Fibroblast of villous mesenchyme (primary cell): Measurements from ENCODE around the gene LGMN. TPM values are rescaled to one million over a fixed set of nuclear protein-coding genes. Genes with fewer than 3 reads are reported as not detected.

Source experiments
- DNase-seq: peaks from one replicate; pipeline ENCODE4 v3.0.0-alpha.2; 2010; ENCODE audit warnings: low read depth
- H3K4me3 ChIP-seq: 2 replicates; pipeline ENCODE4 v1.5.1; 2011; ENCODE audit warnings: low read depth, mild to moderate bottlenecking, low read length
- CTCF ChIP-seq: IDR thresholded peaks from 2 replicates; pipeline ENCODE4 v1.5.1; 2012; ENCODE audit warnings: low read depth, mild to moderate bottlenecking, low read length; ENCODE audit not compliant: insufficient read depth
- total RNA-seq: library from RNA; depleted of rRNA; stranded (reverse); fragments of >200 nt; gene quantifications from 2 replicates; pipeline ENCODE4 v1.2.3, GENCODE V29; 2012

Gene LGMN
- total RNA-seq, 1 donor, result 41.5 TPM

- H3K4me3 ChIP-seq, result peak overlapping the region; percentile 38
- peak; percentile 30 for DNase-seq
- TF ChIP-seq CTCF, result no peak
Observed at GRCh38 chr14:92687681-92688433, 60.6 kb downstream of the LGMN start.

- DNase-seq, result peak; percentile 68
Observed at GRCh38 chr14:92686900-92687427, 61.5 kb downstream of the LGMN start.

GRCh38 chr14:92686411-92686899, 62.0 kb downstream of the LGMN start:
- no peak for DNase-seq
- H3K4me3 ChIP-seq, result no peak overlapping the region
- TF ChIP-seq CTCF, result no peak

More at GRCh38 chr14:92686900-92687427, 61.5 kb downstream of the LGMN start:
- TF ChIP-seq CTCF, result peak; percentile 92
- peak overlapping the region; percentile 38 for H3K4me3 ChIP-seq

- H3K4me3 ChIP-seq, result no peak overlapping the region
- TF ChIP-seq CTCF, result no peak
- no peak for DNase-seq
Observed at GRCh38 chr14:92685784-92686355, 62.6 kb downstream of the LGMN start.

GRCh38 chr14:92684801-92685560, 63.4 kb downstream of the LGMN start:
- H3K4me3 ChIP-seq, result no peak overlapping the region
- DNase-seq, result no peak
- TF ChIP-seq CTCF, result no peak

GRCh38 chr14:92683041-92683440, 65.4 kb downstream of the LGMN start:
- no peak overlapping the region for H3K4me3 ChIP-seq
- no peak for DNase-seq
- no peak for TF ChIP-seq CTCF
